Measurements from ENCODE around the gene TGM5.
A peak's percentile ranks its signal among the peaks of the same experiment; 100 is the strongest.

Gene TGM5

GRCh38 chr15:43283526-43283925, 16.8 kb upstream of the TGM5 start:
- ChIA-PET POLR2A (interaction anchor here (0.7 to 1.1 kb wide), 2 partner anchors 58 to 100 kb away, joined by 3 read pairs; no protein-coding TSS in a partner anchor), CTCF (interaction anchor here (0.7 to 7.0 kb wide), 5 partner anchors 12 to 80 kb away, joined by 4 to 127 read pairs (median 61); partner anchors contain the start of gene TGM5)
- Histone ChIP-seq H3K9me3 (ENCODE audit: control extremely low read depth in 1 of 5, control insufficient read depth in 4 of 5, insufficient read depth in 2 of 5, low read depth in 1 of 5, low read length in 4 of 5) (no peaks in the 10 kb centered on the region), H3K4me1 (ENCODE audit: control extremely low read depth in 1 of 4, control insufficient read depth in 4 of 4, insufficient read depth in 4 of 4, low read length in 3 of 4) (peaks cover 10 to 21% (median 19%) of the 10 kb centered on the region in 4 experiments), H3K4me3 (ENCODE audit: control insufficient read depth in 1 of 7, extremely low read depth in 1 of 7, insufficient read depth in 4 of 7, low read depth in 2 of 7, low read length in 6 of 7) (no peak overlapping the region), H3K36me3 (ENCODE audit: control insufficient read depth in 4 of 4, insufficient read depth in 4 of 4, low read length in 3 of 4) (no peaks in the 10 kb centered on the region), H3K27ac (ENCODE audit: insufficient read depth in 1 of 2, low read depth in 1 of 2, low read length in 2 of 2, poor library complexity in 1 of 2, severe bottlenecking in 2 of 2) (no peak overlapping the region), H3K27me3 (replicated peaks in 2 of 5; ENCODE audit: control insufficient read depth in 4 of 5, insufficient read depth in 5 of 5, low read length in 4 of 5) (peaks cover 0 to 9% (median 0%) of the 10 kb centered on the region in 5 experiments)
- peak in 2 of 3 donors; percentile 46 to 72 for DNase-seq
- 0% methylated on average over 1 of the region's 1 CpG for WGBS (ENCODE audit: insufficient coverage)

GRCh38 chr15:43281926-43282602, 15.3 kb upstream of the TGM5 start:
- H3K4me1 ChIP-seq (ENCODE audit: control extremely low read depth in 1 of 4, control insufficient read depth in 4 of 4, insufficient read depth in 4 of 4, low read length in 3 of 4) = peaks cover 10 to 21% (median 19%) of the 10 kb centered on the region in 4 experiments
- POLR2A ChIA-PET = no interaction called here
- CTCF ChIA-PET = interaction anchor here (0.5 to 7.0 kb wide), 4 partner anchors 14 to 473 kb away, joined by 3 to 127 read pairs (median 36); partner anchors contain the start of gene TGM5
- H3K36me3 ChIP-seq (ENCODE audit: control insufficient read depth in 4 of 4, insufficient read depth in 4 of 4, low read length in 3 of 4) = no peaks in the 10 kb centered on the region
- WGBS (ENCODE audit: insufficient coverage) = 96% methylated on average over 6 of the region's 12 CpGs
- no peak for DNase-seq
- peaks cover 0 to 4% (median 0%) of the 10 kb centered on the region in 5 experiments for H3K27me3 ChIP-seq (replicated peaks in 2 of 5; ENCODE audit: control insufficient read depth in 4 of 5, insufficient read depth in 5 of 5, low read length in 4 of 5)
- no peaks in the 10 kb centered on the region for H3K9me3 ChIP-seq (ENCODE audit: control extremely low read depth in 1 of 5, control insufficient read depth in 4 of 5, insufficient read depth in 2 of 5, low read depth in 1 of 5, low read length in 4 of 5)
- H3K4me3 ChIP-seq (ENCODE audit: control insufficient read depth in 1 of 7, extremely low read depth in 1 of 7, insufficient read depth in 4 of 7, low read depth in 2 of 7, low read length in 6 of 7) = no peak overlapping the region
- no peak overlapping the region for H3K27ac ChIP-seq (ENCODE audit: insufficient read depth in 1 of 2, low read depth in 1 of 2, low read length in 2 of 2, poor library complexity in 1 of 2, severe bottlenecking in 2 of 2)

DNA sequence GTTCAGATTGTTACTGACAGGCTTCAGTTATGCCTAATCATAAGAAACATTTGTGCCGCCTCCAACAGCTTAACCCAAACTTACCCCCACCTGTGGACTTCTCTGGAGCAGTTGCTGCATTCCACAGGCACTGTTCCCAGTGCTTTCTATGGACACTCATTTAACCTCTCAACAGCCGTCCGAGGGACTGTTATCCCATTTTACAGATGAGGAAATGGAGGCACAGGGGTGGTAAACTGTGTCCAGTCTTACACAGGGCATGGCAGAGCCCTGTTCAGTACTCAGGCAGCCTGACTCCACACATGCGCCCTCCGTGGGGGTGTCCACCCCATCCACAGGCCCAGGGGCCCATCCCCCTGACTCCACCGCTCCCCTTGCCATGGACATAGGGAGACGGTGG, 14.3 kb upstream of the TGM5 start:
- no peaks in the 10 kb centered on the region for H3K36me3 ChIP-seq (ENCODE audit: control insufficient read depth in 4 of 4, insufficient read depth in 4 of 4, low read length in 3 of 4)
- no peak overlapping the region for H3K4me3 ChIP-seq (ENCODE audit: control insufficient read depth in 1 of 7, extremely low read depth in 1 of 7, insufficient read depth in 4 of 7, low read depth in 2 of 7, low read length in 6 of 7)
- ChIA-PET CTCF (interaction anchor here (0.8 to 7.0 kb wide), 6 partner anchors 13 to 55 kb away, joined by 3 to 127 read pairs (median 10); partner anchors contain the start of gene TGM5), POLR2A (no interaction called here)
- WGBS (ENCODE audit: insufficient coverage) = 100% methylated on average over 2 of the region's 7 CpGs
- H3K4me1 ChIP-seq (ENCODE audit: control extremely low read depth in 1 of 4, control insufficient read depth in 4 of 4, insufficient read depth in 4 of 4, low read length in 3 of 4) = peaks cover 10 to 24% (median 21%) of the 10 kb centered on the region in 4 experiments
- H3K27ac ChIP-seq (ENCODE audit: insufficient read depth in 1 of 2, low read depth in 1 of 2, low read length in 2 of 2, poor library complexity in 1 of 2, severe bottlenecking in 2 of 2) = no peak overlapping the region
- H3K9me3 ChIP-seq (ENCODE audit: control extremely low read depth in 1 of 5, control insufficient read depth in 4 of 5, insufficient read depth in 2 of 5, low read depth in 1 of 5, low read length in 4 of 5) = no peaks in the 10 kb centered on the region
- no peaks in the 10 kb centered on the region for H3K27me3 ChIP-seq (replicated peaks in 2 of 5; ENCODE audit: control insufficient read depth in 4 of 5, insufficient read depth in 5 of 5, low read length in 4 of 5)
- no peak for DNase-seq

- Histone ChIP-seq H3K36me3 (ENCODE audit: control insufficient read depth in 4 of 4, insufficient read depth in 4 of 4, low read length in 3 of 4) (no peaks in the 10 kb centered on the region), H3K27me3 (replicated peaks in 2 of 5; ENCODE audit: control insufficient read depth in 4 of 5, insufficient read depth in 5 of 5, low read length in 4 of 5) (no peaks in the 10 kb centered on the region), H3K4me1 (ENCODE audit: control extremely low read depth in 1 of 4, control insufficient read depth in 4 of 4, insufficient read depth in 4 of 4, low read length in 3 of 4) (peaks cover 6 to 17% (median 16%) of the 10 kb centered on the region in 4 experiments), H3K9me3 (ENCODE audit: control extremely low read depth in 1 of 5, control insufficient read depth in 4 of 5, insufficient read depth in 2 of 5, low read depth in 1 of 5, low read length in 4 of 5) (no peaks in the 10 kb centered on the region), H3K27ac (ENCODE audit: insufficient read depth in 1 of 2, low read depth in 1 of 2, low read length in 2 of 2, poor library complexity in 1 of 2, severe bottlenecking in 2 of 2) (no peak overlapping the region), H3K4me3 (ENCODE audit: control insufficient read depth in 1 of 7, extremely low read depth in 1 of 7, insufficient read depth in 4 of 7, low read depth in 2 of 7, low read length in 6 of 7) (no peak overlapping the region)
- ChIA-PET POLR2A (no interaction called here), CTCF (interaction anchor here (0.7 to 2.4 kb wide), 6 partner anchors 9 to 75 kb away, joined by 3 to 12 read pairs (median 4); no protein-coding TSS in a partner anchor)
- 94% methylated on average over 7 of the region's 7 CpGs for WGBS (ENCODE audit: insufficient coverage)
- no peak for DNase-seq
Observed at GRCh38 chr15:43279496-43279895, 12.8 kb upstream of the TGM5 start.

- ChIA-PET CTCF (interaction anchor here (1.4 to 2.4 kb wide), 3 partner anchors 11 to 74 kb away, joined by 4 to 12 read pairs (median 9); no protein-coding TSS in a partner anchor), POLR2A (no interaction called here)
- H3K4me3 ChIP-seq (ENCODE audit: control insufficient read depth in 1 of 7, extremely low read depth in 1 of 7, insufficient read depth in 4 of 7, low read depth in 2 of 7, low read length in 6 of 7) = no peak overlapping the region
- peaks cover 0 to 15% (median 10%) of the 10 kb centered on the region in 4 experiments for H3K4me1 ChIP-seq (ENCODE audit: control extremely low read depth in 1 of 4, control insufficient read depth in 4 of 4, insufficient read depth in 4 of 4, low read length in 3 of 4)
- H3K36me3 ChIP-seq (ENCODE audit: control insufficient read depth in 4 of 4, insufficient read depth in 4 of 4, low read length in 3 of 4) = no peaks in the 10 kb centered on the region
- no peak for DNase-seq
- no peaks in the 10 kb centered on the region for H3K9me3 ChIP-seq (ENCODE audit: control extremely low read depth in 1 of 5, control insufficient read depth in 4 of 5, insufficient read depth in 2 of 5, low read depth in 1 of 5, low read length in 4 of 5)
- WGBS (ENCODE audit: insufficient coverage) = 98% methylated on average over 9 of the region's 11 CpGs
- H3K27ac ChIP-seq (ENCODE audit: insufficient read depth in 1 of 2, low read depth in 1 of 2, low read length in 2 of 2, poor library complexity in 1 of 2, severe bottlenecking in 2 of 2) = no peak overlapping the region
- H3K27me3 ChIP-seq (replicated peaks in 2 of 5; ENCODE audit: control insufficient read depth in 4 of 5, insufficient read depth in 5 of 5, low read length in 4 of 5) = no peaks in the 10 kb centered on the region
Observed at GRCh38 chr15:43278869-43279268, 12.1 kb upstream of the TGM5 start.

DNA sequence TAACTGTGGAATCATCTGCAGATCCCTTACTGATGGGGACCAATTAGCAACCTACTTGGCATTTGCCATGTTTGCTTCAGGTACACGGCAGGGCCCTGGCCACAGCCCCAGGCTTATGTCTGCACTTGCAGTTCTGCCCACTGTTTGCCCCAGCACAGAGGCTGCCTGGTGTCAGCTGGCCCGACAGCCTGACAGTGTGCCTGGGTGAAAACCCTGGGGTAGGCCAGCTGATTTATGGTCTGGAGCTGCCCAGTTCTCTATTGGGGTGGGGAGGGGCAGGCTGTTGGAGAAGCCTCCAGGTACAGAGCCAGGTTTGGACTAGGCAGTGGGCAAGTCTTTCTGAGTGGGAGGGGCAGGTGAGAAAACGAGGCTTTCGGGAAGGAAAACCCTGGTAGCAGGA, 11.2 kb upstream of the TGM5 start:
- peaks cover 0 to 16% (median 5%) of the 10 kb centered on the region in 4 experiments for H3K4me1 ChIP-seq (ENCODE audit: control extremely low read depth in 1 of 4, control insufficient read depth in 4 of 4, insufficient read depth in 4 of 4, low read length in 3 of 4)
- H3K4me3 ChIP-seq (ENCODE audit: control insufficient read depth in 1 of 7, extremely low read depth in 1 of 7, insufficient read depth in 4 of 7, low read depth in 2 of 7, low read length in 6 of 7) = no peak overlapping the region
- WGBS (ENCODE audit: insufficient coverage) = 96% methylated on average over 3 of the region's 4 CpGs
- H3K9me3 ChIP-seq (ENCODE audit: control extremely low read depth in 1 of 5, control insufficient read depth in 4 of 5, insufficient read depth in 2 of 5, low read depth in 1 of 5, low read length in 4 of 5) = no peaks in the 10 kb centered on the region
- no peaks in the 10 kb centered on the region for H3K27me3 ChIP-seq (replicated peaks in 2 of 5; ENCODE audit: control insufficient read depth in 4 of 5, insufficient read depth in 5 of 5, low read length in 4 of 5)
- POLR2A ChIA-PET = no interaction called here
- CTCF ChIA-PET = interaction anchor here (1.0 to 2.7 kb wide), 3 partner anchors 10 to 74 kb away, joined by 3 to 12 read pairs (median 4); partner anchors contain the start of gene TGM5
- no peaks in the 10 kb centered on the region for H3K36me3 ChIP-seq (ENCODE audit: control insufficient read depth in 4 of 4, insufficient read depth in 4 of 4, low read length in 3 of 4)
- no peak overlapping the region for H3K27ac ChIP-seq (ENCODE audit: insufficient read depth in 1 of 2, low read depth in 1 of 2, low read length in 2 of 2, poor library complexity in 1 of 2, severe bottlenecking in 2 of 2)
- no peak for DNase-seq

GRCh38 chr15:43277231-43277823, 10.6 kb upstream of the TGM5 start:
- H3K36me3 ChIP-seq (ENCODE audit: control insufficient read depth in 4 of 4, insufficient read depth in 4 of 4, low read length in 3 of 4) = no peaks in the 10 kb centered on the region
- peaks cover 0 to 17% (median 4%) of the 10 kb centered on the region in 4 experiments for H3K4me1 ChIP-seq (ENCODE audit: control extremely low read depth in 1 of 4, control insufficient read depth in 4 of 4, insufficient read depth in 4 of 4, low read length in 3 of 4)
- H3K4me3 ChIP-seq (ENCODE audit: control insufficient read depth in 1 of 7, extremely low read depth in 1 of 7, insufficient read depth in 4 of 7, low read depth in 2 of 7, low read length in 6 of 7) = no peak overlapping the region
- ChIA-PET POLR2A (no interaction called here), CTCF (interaction anchor here (1.0 to 5.1 kb wide), 5 partner anchors 8 to 73 kb away, joined by 3 to 27 read pairs (median 4); partner anchors contain the start of gene TGM5)
- no peak overlapping the region for H3K27ac ChIP-seq (ENCODE audit: insufficient read depth in 1 of 2, low read depth in 1 of 2, low read length in 2 of 2, poor library complexity in 1 of 2, severe bottlenecking in 2 of 2)
- H3K9me3 ChIP-seq (ENCODE audit: control extremely low read depth in 1 of 5, control insufficient read depth in 4 of 5, insufficient read depth in 2 of 5, low read depth in 1 of 5, low read length in 4 of 5) = peaks cover 0 to 2% (median 0%) of the 10 kb centered on the region in 5 experiments
- 92% methylated on average over 10 of the region's 10 CpGs for WGBS (ENCODE audit: insufficient coverage)
- no peak for DNase-seq
- H3K27me3 ChIP-seq (replicated peaks in 2 of 5; ENCODE audit: control insufficient read depth in 4 of 5, insufficient read depth in 5 of 5, low read length in 4 of 5) = no peaks in the 10 kb centered on the region

All from common myeloid progenitor, CD34-positive (primary cell).